Fibroblast of lung (primary cell): ENCODE measurements around the gene SPECC1L.

ENCODE experiments used
- EZH2 ChIP-seq: IDR thresholded peaks from 2 replicates; pipeline ENCODE4 v1.5.1; 2012; ENCODE audit warnings: low read length, control low read depth, mild to moderate bottlenecking; ENCODE audit errors: missing control alignments
- TF ChIP-seq, protein P1 (sequence below), 2 donors: IDR thresholded peaks in 1 of 2; conservative IDR thresholded peaks in 1 of 2; 1 replicate in 1 of 2; 2 replicates in 1 of 2; pipeline ENCODE4 v1.5.1; 2011 to 2012; ENCODE audit warnings: low read length in 2 of 2, control low read depth in 1 of 2, inconsistent platforms in 1 of 2, low read depth in 1 of 2, mild to moderate bottlenecking in 1 of 2

DNA sequence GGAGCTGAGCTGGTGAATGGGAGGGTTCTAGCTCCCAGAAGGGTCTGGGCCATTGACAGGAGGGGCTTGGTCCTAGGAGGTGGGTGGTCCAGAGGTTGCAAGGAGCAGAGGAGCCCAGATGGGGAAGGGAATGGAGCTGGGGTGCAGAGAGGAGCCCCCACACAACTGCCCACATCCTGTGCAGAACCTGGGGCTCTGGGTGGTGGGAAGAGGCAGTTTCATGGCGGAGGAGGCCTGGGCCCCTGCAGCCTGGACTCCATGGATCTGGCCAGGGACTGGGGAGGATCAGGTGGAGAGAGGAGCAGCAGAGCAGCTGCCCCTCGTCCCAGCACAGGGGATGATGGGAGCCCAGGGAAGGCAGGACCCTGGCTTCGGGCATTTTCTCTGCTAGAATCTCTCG, 155.8 kb downstream of the SPECC1L start:
- TF ChIP-seq, protein P1, sequence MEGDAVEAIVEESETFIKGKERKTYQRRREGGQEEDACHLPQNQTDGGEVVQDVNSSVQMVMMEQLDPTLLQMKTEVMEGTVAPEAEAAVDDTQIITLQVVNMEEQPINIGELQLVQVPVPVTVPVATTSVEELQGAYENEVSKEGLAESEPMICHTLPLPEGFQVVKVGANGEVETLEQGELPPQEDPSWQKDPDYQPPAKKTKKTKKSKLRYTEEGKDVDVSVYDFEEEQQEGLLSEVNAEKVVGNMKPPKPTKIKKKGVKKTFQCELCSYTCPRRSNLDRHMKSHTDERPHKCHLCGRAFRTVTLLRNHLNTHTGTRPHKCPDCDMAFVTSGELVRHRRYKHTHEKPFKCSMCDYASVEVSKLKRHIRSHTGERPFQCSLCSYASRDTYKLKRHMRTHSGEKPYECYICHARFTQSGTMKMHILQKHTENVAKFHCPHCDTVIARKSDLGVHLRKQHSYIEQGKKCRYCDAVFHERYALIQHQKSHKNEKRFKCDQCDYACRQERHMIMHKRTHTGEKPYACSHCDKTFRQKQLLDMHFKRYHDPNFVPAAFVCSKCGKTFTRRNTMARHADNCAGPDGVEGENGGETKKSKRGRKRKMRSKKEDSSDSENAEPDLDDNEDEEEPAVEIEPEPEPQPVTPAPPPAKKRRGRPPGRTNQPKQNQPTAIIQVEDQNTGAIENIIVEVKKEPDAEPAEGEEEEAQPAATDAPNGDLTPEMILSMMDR (conservative IDR thresholded peaks at IDR 0.05 in 1 of 2, IDR thresholded peaks at IDR 0.05 in 1 of 2; ENCODE audit: low read depth in 1 of 2, low read length in 2 of 2) = no peak
- TF ChIP-seq EZH2 = no peak
